Stimulated activated CD4-positive, alpha-beta T cell treated with anti-CD3 and anti-CD28 coated beads, Interleukin-2, amount 100 ng/mL, for 48 hours (primary cell): Measurements from ENCODE around the gene MLF1.
"Not testable (repeated sequence)": the region's sequence is repeated elsewhere in the genome, so short reads cannot be mapped to it uniquely, and the experiment has no call there.

Experiments used
- DNase-seq, 2 donors: peaks; one replicate each; pipeline ENCODE4 v3.0.0-alpha.2; 2020

The MLF1 gene, protein sequence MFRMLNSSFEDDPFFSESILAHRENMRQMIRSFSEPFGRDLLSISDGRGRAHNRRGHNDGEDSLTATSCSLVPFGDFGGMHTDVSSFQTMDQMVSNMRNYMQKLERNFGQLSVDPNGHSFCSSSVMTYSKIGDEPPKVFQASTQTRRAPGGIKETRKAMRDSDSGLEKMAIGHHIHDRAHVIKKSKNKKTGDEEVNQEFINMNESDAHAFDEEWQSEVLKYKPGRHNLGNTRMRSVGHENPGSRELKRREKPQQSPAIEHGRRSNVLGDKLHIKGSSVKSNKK

DNA sequence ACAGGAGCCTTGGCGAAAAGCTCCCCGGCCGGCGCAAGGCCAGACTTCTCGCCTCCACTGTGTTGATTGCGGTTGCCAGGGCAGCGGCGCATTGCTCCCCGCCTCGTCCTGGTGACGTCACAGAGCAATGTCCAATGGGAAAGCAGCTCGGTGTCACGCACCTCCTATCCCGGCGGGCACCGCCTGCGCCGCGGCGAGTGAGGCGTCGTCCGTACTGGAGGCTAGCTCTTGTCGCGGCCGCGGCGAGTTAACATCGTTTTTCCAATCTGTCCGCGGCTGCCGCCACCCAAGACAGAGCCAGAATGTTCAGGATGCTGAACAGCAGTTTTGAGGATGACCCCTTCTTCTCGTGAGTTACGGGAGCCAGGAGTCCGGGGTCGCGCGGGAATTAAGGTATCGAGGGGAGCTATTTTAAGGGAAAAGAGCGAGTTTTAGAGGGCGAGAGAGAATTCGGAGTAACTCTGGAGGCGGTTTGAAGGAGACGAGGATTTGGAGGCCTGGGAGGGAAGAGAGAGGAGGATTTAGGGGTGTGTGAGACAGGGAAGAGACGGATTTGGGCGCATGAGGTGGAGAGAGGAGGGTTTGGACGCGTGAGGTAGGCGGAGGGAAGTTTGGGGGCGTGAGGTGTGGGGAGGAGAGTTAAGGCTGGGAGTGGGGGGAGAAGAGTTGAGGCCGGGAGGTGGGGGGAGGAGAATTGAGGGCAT lies at the start of gene MLF1:
MLF1 (plus strand) TSS at position 196 of the 704 bp plus-strand sequence; CDS start at position 303, 107 bp downstream.
- DNase-seq: peak; percentile 71 to 76

DNA sequence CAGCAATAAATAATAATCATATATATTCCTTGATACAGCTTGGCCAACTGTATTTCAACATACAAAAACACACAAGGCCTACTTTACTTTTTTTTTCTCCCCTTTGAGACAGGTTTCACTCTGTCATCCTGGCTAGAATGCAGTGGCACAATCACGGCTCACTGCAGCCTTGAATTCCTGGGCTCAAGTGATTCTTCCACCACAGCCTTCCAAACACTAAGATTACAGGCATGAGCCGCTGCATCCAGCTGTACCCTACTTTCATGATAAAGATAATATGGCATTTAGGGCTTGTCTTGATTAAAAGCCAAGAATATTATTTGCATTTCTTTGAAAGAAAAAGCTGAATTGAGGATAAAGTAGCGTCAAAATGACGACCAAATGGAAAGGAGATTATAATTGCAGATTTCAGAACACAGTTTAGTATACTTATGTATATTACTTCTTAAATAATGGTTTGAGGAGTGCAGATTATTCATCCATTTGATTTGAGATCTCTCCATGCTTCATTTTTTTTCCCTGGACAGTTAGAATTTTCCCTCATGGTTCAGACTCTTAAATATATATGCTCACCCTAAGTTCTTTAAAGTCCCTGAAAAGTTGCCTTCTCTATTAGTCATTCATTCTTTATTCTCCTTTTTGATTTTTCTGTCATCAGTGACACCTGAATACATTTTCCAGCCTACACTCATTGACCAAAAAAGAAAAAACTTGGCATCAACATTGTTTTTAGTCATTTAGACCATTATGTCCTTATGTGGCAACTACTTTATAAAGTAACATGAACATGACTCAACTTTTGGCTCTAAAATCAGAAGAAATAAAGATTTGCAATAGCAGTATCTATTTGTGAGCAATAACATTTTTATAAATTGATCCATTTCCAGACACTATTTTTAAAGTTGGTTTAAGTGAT lies 48.5 kb upstream of the MLF1 start:
- DNase-seq: no peak

DNA sequence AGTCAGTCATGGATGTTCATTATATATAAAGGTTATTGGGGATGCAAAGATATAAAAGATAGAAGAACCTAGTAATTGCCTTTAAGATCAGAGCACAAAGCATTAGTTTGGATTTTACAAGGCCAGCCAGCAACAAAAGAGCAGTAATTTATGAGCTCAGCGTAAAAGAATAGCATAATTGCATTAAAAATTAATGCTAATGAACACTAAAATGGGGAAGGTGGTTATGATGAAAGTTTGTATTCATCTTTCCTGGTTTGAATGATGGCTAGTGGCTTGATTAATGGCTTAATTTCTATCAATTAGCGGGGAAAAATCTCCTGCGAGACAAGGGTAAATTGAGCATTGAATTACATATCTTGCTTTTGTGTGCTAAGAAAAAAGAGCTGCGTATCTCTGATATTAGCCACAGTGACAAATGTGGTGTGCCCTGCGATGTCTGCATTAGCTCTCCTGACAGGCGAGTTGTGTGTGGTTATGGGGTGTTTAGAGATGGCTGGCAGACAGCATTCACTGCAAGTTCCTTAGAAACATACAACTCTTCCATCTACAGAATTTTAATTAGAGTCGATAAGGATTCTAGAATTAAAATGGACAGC lies 42.8 kb upstream of the MLF1 start:
- DNase-seq: no peak

DNA sequence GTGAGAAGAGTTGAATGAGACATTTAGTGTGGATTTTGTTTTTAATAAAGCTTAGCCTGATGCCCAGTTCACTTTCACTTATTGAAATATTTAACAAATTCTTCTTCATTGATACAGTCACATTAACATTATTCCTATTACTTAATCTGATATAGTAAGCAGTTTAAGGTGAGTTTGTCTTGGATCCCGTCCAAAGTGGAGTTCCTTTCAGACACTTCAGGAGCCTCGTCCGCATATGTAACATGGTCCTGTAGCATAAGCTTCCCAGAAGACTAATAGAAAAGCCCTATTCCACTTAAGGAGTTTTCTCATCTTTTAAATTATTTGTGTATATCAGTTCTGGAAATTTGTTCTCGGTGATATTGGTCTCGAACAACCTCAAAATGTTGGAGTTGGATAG lies 39.7 kb upstream of the MLF1 start:
- no peak for DNase-seq

DNA sequence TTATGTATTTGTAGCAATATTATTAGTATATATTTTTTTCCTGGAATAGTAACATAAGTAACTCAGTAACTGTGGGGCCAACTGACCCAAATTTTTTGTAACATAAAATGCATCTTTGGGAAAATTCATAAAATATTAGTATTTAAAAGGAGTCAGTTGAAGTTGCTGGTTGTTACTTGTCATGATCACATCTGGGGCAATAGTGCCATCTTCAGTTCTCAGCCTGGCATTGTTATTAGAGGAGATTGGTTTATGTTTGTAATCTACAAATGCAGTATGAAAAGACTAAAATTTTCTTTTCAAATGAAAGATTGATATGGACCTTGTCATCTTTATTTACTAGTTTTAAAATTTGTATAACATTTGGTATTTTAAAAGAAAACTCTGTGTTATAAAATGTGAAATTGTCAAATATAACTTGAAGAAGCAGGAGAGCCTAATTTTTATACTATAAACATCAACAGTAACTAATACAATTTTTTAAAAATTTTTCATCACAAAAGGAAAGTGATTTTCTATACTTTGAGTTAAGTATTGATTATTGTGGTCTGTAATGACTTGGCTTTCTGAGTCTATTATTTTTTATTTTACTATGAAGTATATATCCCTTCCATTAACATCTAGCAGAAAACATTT lies 38.8 kb upstream of the MLF1 start:
- DNase-seq: no peak

DNA sequence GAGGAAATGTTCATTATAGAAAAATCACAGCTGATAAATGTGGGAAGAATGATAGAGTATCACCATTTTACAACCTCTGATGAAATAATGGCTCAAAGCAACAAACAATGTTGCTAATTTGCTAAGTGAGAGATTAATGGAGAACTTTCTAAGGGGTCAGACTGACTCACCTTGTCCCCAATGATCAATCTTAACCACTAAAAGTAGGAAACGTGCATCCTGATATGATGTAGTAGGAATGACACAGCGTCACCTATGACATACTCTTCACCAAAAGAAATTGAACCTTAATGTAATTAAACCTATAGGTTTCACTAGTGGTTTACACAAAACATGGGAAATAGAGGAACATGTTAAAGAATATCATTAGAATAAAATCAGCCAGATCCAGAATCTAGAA lies 35.1 kb upstream of the MLF1 start:
- DNase-seq: no peak

DNA sequence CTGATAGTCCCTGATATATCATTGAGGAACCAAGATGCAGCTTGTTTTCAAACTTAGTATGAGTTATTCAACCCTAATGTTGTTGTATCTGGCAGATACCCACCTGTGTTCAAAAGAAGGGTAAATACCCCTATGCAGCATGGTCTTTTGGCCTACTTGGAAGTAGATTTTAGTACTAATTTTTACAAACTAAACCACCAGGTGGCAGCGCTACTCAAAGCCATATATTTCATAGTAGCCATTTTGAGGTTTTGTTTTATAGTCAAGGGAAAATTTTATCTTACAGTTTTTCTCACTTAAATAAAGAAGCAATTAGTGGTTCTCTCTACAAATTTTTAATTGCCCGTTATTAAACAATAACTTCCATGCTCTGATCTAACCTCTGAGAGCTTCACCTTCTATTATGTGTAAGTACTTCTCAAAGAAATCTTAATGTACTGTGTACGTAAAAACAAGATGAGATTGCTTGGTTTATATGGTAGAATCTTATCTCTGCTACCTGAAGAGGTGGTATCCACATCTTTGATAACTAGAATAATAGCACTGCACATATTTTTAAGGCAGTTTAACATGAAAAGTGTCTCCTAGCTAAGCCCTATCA lies 31.5 kb upstream of the MLF1 start:
- peak; percentile 42 to 51 for DNase-seq

DNA sequence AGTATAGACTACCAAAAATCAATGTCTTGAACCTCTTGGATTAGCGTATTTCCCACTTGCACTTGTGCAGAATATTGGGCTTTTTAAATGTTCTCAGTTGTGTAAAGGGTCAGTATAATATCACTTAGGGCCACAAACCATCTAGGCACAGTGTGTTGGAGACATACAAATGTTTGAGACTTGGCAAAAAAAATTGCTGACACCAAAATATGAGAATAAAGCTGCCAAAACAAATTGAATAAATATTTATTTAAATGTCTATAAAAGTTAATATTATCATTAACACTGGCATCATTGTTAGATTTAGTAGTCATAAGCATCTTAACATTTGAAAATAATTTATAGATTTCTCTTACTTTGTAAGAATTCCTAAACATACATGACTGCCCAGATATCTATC lies 30.9 kb upstream of the MLF1 start:
- DNase-seq: no peak

DNA sequence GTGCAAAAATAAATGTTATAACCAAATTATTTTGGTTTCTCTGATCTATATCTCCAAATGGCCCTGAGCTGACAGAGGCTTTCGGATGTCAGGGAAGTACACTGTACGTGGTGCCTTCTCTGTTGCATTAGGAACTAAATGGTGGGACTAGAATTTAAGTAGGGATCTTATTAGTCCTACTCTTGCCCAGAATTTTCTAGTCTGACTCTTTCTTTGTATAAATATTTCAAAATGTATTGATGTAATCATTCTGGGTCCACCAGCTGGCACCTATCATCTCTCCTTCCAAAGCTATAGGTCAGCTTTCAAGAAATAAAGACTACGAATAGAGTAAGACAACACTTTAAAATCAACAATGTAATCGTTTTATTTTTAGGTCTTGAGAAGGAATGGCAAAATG lies 22.3 kb upstream of the MLF1 start:
- DNase-seq: no peak

DNA sequence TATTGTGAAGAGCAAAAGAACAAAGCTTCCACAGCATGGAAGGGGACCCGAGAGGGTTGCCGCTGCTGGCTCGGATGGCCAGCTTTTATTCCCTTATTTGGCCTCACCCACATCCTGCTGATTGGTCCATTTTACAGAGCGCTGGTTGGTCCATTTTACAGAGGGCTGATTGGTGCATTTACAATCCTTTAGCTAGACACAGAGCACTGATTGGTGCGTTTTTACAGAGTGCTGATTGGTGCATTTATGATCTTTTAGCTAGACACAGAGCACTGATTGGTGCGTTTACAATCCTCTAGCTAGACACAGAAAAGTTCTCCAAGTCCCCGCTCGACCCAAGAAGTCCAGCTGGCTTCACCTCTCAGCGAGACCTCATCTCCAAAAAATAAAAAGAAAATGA lies 21.1 kb upstream of the MLF1 start:
- DNase-seq: not testable (repeated sequence)

DNA sequence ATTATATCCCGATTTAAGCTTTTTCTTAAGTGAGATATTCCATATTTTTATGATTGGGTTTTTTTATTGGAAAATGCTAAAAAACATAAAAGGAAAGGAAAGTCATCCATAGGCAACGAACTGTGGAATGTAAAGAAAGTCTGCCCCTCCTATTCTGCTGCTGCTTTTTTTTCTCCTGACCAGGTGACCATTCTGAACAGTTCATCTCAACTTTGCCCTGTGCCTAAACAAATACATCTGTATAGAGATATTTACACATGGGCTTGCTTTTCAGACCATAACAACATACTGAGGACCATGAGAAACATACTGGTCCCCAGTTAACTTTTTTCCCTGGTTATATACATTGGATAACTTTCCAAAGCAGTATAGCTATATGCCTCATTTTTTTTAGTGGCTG lies 18.9 kb upstream of the MLF1 start:
- no peak for DNase-seq

DNA sequence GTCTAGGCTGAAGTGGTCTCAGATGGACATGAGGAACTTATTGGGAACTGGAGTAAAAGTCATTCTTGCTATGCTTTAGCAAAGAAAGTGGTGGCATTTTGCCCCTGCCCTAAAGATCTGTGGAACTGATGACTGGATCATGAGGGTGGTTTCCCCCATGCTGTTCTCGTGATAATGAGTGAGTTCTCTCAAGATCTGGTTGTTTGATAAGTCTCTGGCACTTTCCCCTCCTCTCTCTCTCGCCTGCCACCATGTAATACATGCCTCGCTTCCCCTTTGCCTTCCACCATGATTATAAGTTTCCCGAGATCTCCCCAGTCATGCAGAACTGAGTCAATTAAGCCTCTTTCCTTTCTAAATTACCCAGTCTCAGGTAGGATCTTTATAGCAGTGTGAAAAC lies 11.5 kb upstream of the MLF1 start:
- no peak for DNase-seq

DNA sequence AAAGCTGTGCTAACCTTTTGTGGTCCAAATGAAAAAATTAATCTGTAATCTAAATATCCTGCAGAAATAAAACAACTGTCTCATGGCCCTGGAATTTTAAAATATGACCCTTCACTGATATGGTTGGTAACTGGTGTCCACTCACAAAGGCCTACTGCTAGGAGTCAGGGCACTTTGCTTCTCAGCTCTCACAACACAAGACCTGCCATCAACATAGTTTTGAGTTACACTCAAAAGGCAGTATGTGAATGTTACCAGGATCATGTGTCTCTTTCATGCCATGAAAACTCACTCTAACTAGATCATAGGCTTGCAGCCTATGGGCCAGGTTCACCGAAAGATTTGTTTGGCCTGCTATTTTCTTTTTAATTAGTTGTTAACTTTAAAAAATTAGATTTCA lies 10.0 kb upstream of the MLF1 start:
- no peak for DNase-seq

DNA sequence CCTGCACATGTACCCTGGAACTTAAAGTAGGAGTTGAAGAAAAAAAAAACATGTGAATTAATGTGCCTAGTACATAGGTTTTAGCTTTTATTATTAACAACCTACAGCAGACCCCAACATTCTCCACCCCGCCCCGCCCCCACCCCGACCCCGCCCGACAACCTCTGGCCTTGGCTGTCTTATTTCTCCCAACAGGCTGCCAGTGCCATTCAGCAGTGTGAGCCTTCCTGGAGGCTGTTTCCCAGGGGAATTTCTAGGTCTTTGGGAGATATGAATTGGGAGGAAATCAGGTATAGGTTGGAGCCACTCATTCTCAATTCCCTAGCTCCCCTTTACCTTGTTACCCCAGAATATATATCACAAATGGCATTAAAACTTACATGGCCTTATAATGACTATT lies 8.3 kb upstream of the MLF1 start:
- no peak for DNase-seq

DNA sequence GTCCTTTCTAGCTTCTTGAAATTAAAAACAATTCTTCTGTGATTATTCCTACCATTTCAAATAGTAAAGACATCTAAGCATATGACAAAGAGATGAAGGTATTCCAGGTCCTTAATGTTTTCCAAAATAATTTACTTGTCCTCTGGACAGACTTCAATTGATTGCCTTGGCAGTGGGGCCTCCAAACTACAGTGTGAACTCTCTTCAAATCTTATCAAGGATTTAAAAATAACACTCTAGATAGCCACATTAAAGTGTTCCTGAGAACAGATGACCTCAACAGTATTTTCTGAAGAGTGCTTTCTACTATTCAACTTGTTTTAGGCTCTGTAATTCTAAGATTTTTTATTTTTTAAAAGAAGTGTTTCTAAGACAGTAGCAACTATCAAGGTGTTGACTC lies 7.9 kb upstream of the MLF1 start:
- DNase-seq: no peak

DNA sequence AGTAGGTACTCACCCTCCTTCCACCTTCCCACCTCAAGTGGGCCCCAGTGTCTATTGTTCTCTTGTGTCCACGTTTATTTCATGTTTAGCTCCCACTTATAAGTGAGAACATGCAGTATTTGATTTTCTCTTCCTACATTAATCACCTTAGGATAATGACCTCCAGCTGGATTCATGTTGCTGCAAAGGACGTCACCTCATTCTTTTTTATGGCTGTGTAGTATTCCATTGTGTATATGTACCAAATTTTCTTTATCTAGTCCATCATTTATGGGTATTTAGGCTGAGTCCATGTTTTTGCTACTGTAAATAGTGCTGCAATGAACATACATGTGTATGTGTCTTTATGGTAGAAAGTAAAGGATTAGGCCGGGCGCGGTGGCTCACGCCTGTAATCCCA lies 5.9 kb upstream of the MLF1 start:
- no peak for DNase-seq

DNA sequence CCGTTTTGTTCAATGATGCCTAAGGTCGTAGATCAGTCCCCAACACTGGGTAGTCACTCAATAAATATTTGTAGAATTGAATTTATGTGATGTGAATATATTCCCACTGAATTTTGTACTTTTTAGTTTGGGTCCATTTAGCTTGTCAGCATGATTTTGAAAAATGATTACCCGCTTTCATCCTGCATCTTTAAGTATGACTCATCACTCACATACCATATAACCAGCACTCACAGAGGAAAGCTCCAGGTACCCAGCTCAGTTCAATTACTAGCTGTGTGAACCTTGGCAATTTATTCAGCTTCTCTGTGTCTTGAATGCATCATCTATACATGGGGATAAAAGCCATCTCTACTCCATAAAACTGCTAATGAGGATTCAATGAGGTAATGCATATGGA lies 2.2 kb upstream of the MLF1 start:
- DNase-seq: no peak

DNA sequence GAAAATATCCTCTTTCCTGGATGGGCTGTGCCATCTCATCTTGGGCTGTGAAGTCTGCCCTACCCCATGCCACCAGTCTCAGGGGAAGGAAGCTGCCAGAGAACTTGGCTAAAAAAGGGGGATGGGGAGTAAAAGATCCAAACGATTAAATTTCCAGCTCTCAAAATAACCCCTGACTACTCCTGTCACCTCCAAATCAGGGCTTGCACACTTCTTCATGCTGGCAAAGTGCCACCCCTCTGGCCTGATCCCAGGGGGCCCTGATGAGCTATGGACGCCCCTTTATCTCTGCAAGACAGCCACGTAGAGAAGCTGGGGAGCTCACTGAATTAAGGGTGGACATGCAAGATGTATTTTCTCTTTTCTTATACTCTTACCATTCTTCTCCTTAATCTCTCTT lies 1.2 kb upstream of the MLF1 start:
- DNase-seq: no peak

DNA sequence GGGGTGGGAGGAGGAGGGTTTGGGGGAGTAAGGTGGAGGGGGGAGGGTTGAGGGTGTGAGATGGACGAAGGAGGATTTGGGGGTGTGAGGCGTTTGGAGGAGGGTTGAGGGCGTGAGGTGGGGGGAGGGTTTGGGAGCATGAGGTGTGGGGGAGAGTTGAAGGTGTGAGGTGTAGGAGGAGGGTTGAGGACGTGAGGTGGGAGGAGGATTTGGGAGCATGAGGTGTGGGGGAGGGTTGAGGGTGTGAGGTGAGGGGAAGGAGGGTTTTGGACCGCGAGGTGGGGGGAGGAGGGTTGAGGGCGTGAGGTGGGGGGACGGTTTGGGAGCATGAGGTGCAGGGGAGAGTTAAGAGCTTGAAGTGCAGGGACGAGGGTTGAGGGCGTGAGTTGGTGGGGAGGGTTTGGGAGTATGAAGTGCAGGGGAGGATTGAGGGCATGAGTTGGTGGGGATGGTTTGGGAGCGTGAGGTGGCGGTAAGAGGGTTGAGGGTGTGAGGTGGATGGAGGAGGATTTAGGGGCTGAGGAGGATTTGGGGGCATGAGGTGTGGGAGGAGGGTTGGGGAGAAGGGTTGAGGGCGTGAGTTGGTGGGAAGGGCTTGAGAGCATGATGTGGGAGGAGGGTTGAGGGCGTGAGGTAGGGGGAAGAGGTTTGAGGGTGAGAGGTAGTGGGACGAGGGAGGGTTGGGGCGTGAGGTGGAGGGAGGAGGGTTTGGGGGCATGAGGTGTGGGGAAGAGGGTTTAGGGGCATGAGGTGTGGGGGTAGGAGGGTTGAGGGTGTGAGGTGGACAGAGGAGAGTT lies 1.2 kb downstream of the MLF1 start:
- no peak for DNase-seq

DNA sequence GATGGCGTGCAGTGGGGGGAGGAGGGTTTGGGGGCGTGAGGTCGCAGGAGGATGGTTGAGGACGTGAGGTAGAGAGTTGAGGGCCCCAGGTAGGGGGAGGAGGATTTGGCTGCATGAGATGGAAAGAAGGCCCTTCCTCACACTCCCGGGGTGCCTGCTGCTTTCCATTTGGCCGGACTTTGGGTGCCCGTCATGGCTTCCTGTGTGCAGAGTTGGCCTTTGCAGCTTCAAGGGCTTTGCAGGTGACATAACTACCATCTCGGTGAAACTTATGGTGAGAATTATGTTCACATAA lies 1.7 kb downstream of the MLF1 start:
- no peak for DNase-seq

DNA sequence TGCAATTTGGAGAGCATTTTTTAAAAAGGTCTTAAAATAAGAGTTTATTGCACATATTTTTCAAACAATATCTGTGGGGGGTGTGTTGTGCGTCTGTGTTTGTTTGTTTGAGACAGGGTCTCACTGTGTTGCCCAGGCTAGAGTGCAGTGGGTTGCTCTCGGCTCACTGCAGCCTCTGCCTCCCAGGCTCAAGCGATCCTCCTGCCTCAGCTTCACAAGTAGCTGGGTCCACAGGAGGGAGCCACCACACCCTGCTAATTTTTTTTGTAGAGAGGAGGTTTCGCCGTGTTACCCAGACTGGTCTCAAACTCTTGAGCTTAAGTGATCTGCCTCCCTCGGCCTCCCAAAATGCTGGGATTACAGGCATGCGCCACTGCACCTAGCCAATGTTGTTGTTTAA lies 2.7 kb downstream of the MLF1 start:
- no peak for DNase-seq

DNA sequence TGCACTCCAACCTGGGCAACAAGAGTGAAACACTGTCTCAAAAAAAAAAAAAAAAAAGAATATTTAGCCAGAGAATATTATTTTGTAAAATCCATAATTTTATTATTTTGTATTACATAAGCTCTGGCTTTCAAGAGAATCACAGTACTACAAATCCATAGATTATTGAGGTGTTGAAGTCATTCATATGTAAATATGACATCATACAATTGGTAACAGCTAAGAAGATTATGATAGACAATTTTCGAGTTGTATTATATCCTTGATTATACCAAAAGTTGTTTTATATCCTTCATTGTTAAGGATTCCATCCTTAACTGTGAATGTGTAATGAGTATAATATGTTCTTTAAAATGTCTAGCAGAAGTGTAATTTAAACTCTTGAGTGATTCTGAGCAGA lies 3.7 kb downstream of the MLF1 start:
- DNase-seq: no peak
